BLaER1 treated with 17β-estradiol and CSF1 and Interleukin-3, amounts not matched to agents 10 nM and 100 nM (cell line): Measurements from ENCODE around the gene ASIC2.
"Not testable (repeated sequence)": the region's sequence is repeated elsewhere in the genome, so short reads cannot be mapped to it uniquely, and the experiment has no call there.

Experiments used
- H3K27ac ChIP-seq, 11 experiments: shearing (Covaris generic); formaldehyde crosslinking; 2 replicates each; pipeline ENCODE4 v1.8.1; 2022
- H3K27me3 ChIP-seq, 11 experiments: shearing (Covaris generic); formaldehyde crosslinking; 2 replicates each; pipeline ENCODE4 v1.8.1; 2022
- H3K36me3 ChIP-seq, 11 experiments: shearing (Covaris generic); formaldehyde crosslinking; 2 replicates each; pipeline ENCODE4 v1.8.1; 2022
- H3K4me1 ChIP-seq, 10 experiments: shearing (Covaris generic); formaldehyde crosslinking; 2 replicates each; pipeline ENCODE4 v1.8.1; 2022
- H3K4me2 ChIP-seq, 11 experiments: shearing (Covaris generic); formaldehyde crosslinking; 2 replicates each; pipeline ENCODE4 v1.8.1; 2022
- H3K4me3 ChIP-seq, 10 experiments: shearing (Covaris generic); formaldehyde crosslinking; 2 replicates each; pipeline ENCODE4 v1.8.1; 2022
- H3K9ac ChIP-seq, 11 experiments: shearing (Covaris generic); formaldehyde crosslinking; 2 replicates each; pipeline ENCODE4 v1.8.1; 2022
- H3K9me3 ChIP-seq, 11 experiments: shearing (Covaris generic); formaldehyde crosslinking; replicated peaks in 1 of 11; 2 replicates each; pipeline ENCODE4 v1.8.1; 2022
- H4K20me1 ChIP-seq, 11 experiments: shearing (Covaris generic); formaldehyde crosslinking; 2 replicates each; pipeline ENCODE4 v1.8.1; 2022
- Cebpa-rat ChIP-seq, 11 experiments: shearing (Covaris generic); IDR thresholded peaks; 2 replicates each; pipeline ENCODE4 v1.8.1; 2022

Gene ASIC2

GRCh38 chr17:32985050-32985756 is 307.9 kb downstream of the ASIC2 start:
- peaks cover 4 to 15% (median 9%) of the 10 kb centered on the region in 10 experiments; a peak in 12 of 20 replicates for H3K4me1 ChIP-seq
- no peaks in the 10 kb centered on the region for H3K27me3 ChIP-seq
- no peak overlapping the region for H3K4me2 ChIP-seq
- no peak overlapping the region for H3K4me3 ChIP-seq
- peaks cover 0 to 14% (median 0%) of the 10 kb centered on the region in 11 experiments; a peak in 1 of 22 replicates for H3K36me3 ChIP-seq
- peaks cover 71 to 94% (median 90%) of the 10 kb centered on the region in 11 experiments for H3K9me3 ChIP-seq
- no peaks in the 10 kb centered on the region for H4K20me1 ChIP-seq
- no peak overlapping the region for H3K27ac ChIP-seq
- H3K9ac ChIP-seq, result no peak overlapping the region
- TF ChIP-seq Cebpa-rat (IDR thresholded peaks at IDR 0.05), result no peak

GRCh38 chr17:32981611-32982010 is 311.5 kb downstream of the ASIC2 start:
- not testable (repeated sequence) for H3K4me1 ChIP-seq, H3K27me3 ChIP-seq, H3K36me3 ChIP-seq, H3K4me3 ChIP-seq, H3K9ac ChIP-seq, H3K4me2 ChIP-seq, H4K20me1 ChIP-seq, H3K27ac ChIP-seq
- peaks cover 46 to 62% (median 57%) of the 10 kb centered on the region in 11 experiments for H3K9me3 ChIP-seq

GRCh38 chr17:32980230-32980629 is 312.9 kb downstream of the ASIC2 start:
- no peaks in the 10 kb centered on the region for H3K27me3 ChIP-seq
- TF ChIP-seq Cebpa-rat (IDR thresholded peaks at IDR 0.05), result no peak
- no peaks in the 10 kb centered on the region for H4K20me1 ChIP-seq
- H3K9ac ChIP-seq, result no peak overlapping the region
- H3K4me1 ChIP-seq, result peaks cover 0 to 8% (median 0%) of the 10 kb centered on the region in 10 experiments; a peak in 1 of 20 replicates
- H3K27ac ChIP-seq, result no peak overlapping the region
- H3K4me2 ChIP-seq, result no peak overlapping the region
- no peak overlapping the region for H3K4me3 ChIP-seq
- H3K36me3 ChIP-seq, result peaks cover 0 to 9% (median 0%) of the 10 kb centered on the region in 11 experiments; a peak in 1 of 22 replicates
- peaks cover 33 to 49% (median 46%) of the 10 kb centered on the region in 11 experiments for H3K9me3 ChIP-seq

- no peak overlapping the region for H3K9ac ChIP-seq
Measured at GRCh38 chr17:32976605-32977004, 316.5 kb downstream of the ASIC2 start.

GRCh38 chr17:32976131-32976530 is 317.0 kb downstream of the ASIC2 start:
- Histone ChIP-seq H3K9ac (no peak overlapping the region), H3K36me3 (peaks cover 0 to 1% (median 0%) of the 10 kb centered on the region in 11 experiments; a peak in 1 of 22 replicates), H3K27me3 (no peaks in the 10 kb centered on the region), H3K4me1 (peaks cover 2 to 11% (median 4%) of the 10 kb centered on the region in 10 experiments; a peak in 11 of 20 replicates), H3K4me3 (no peak overlapping the region), H3K27ac (no peak overlapping the region), H4K20me1 (no peaks in the 10 kb centered on the region), H3K4me2 (no peak overlapping the region), H3K9me3 (peaks cover 5 to 8% (median 7%) of the 10 kb centered on the region in 11 experiments)
- TF ChIP-seq Cebpa-rat (IDR thresholded peaks at IDR 0.05), result no peak

More at GRCh38 chr17:32976605-32977004, 316.5 kb downstream of the ASIC2 start:
- H4K20me1 ChIP-seq, result no peaks in the 10 kb centered on the region
- H3K4me2 ChIP-seq, result no peak overlapping the region
- peaks cover 10 to 13% (median 12%) of the 10 kb centered on the region in 11 experiments for H3K9me3 ChIP-seq
- H3K27me3 ChIP-seq, result no peaks in the 10 kb centered on the region
- no peak overlapping the region for H3K4me3 ChIP-seq
- H3K4me1 ChIP-seq, result peaks cover 0 to 8% (median 0%) of the 10 kb centered on the region in 10 experiments; a peak in 3 of 20 replicates
- H3K27ac ChIP-seq, result no peak overlapping the region
- no peak for TF ChIP-seq Cebpa-rat (IDR thresholded peaks at IDR 0.05)
- peaks cover 0 to 6% (median 0%) of the 10 kb centered on the region in 11 experiments; a peak in 1 of 22 replicates for H3K36me3 ChIP-seq

GRCh38 chr17:32971171-32971570 is 321.9 kb downstream of the ASIC2 start:
- Histone ChIP-seq H3K4me1 (peaks cover 3 to 12% (median 10%) of the 10 kb centered on the region in 10 experiments; a peak in 11 of 20 replicates), H3K4me2 (peak overlapping the region in 6 of 11 experiments; percentile 7 to 48 (median 28); a peak in 5 of 22 replicates), H3K27ac (no peak overlapping the region), H3K9ac (no peak overlapping the region), H4K20me1 (no peaks in the 10 kb centered on the region), H3K4me3 (no peak overlapping the region), H3K27me3 (no peaks in the 10 kb centered on the region), H3K9me3 (no peaks in the 10 kb centered on the region), H3K36me3 (no peaks in the 10 kb centered on the region)
- TF ChIP-seq Cebpa-rat (IDR thresholded peaks at IDR 0.05), result no peak

GRCh38 chr17:32970281-32970680 is 322.8 kb downstream of the ASIC2 start:
- Histone ChIP-seq H3K36me3 (no peaks in the 10 kb centered on the region), H3K9me3 (peaks cover 0 to under 1% (median 0%) of the 10 kb centered on the region in 11 experiments; a peak in 1 of 22 replicates), H3K27me3 (no peaks in the 10 kb centered on the region), H3K27ac (no peak overlapping the region), H3K4me3 (no peak overlapping the region), H3K4me1 (peaks cover 3 to 11% (median 9%) of the 10 kb centered on the region in 10 experiments; a peak in 11 of 20 replicates), H3K9ac (no peak overlapping the region), H3K4me2 (no peak overlapping the region), H4K20me1 (no peaks in the 10 kb centered on the region)
- TF ChIP-seq Cebpa-rat (IDR thresholded peaks at IDR 0.05), result no peak

- H3K4me2 ChIP-seq, H3K27ac ChIP-seq, H3K9ac ChIP-seq, H4K20me1 ChIP-seq, H3K4me3 ChIP-seq, H3K36me3 ChIP-seq, H3K9me3 ChIP-seq, H3K27me3 ChIP-seq: not testable (repeated sequence)
- peaks cover 3 to 11% (median 9%) of the 10 kb centered on the region in 10 experiments; a peak in 11 of 20 replicates for H3K4me1 ChIP-seq
Measured at GRCh38 chr17:32969231-32969630, 323.9 kb downstream of the ASIC2 start.

- no peak for TF ChIP-seq Cebpa-rat (IDR thresholded peaks at IDR 0.05)
Measured at GRCh38 chr17:32964541-32964940, 328.6 kb downstream of the ASIC2 start.

More at GRCh38 chr17:32964541-32964940, 328.6 kb downstream of the ASIC2 start:
- no peaks in the 10 kb centered on the region for H3K36me3 ChIP-seq
- no peaks in the 10 kb centered on the region for H4K20me1 ChIP-seq
- peaks cover 0 to 4% (median 0%) of the 10 kb centered on the region in 11 experiments; a peak in 3 of 22 replicates for H3K9me3 ChIP-seq
- H3K4me3 ChIP-seq, result no peak overlapping the region
- H3K4me1 ChIP-seq, result no peaks in the 10 kb centered on the region
- no peaks in the 10 kb centered on the region for H3K27me3 ChIP-seq
- no peak overlapping the region for H3K27ac ChIP-seq
- H3K9ac ChIP-seq, result no peak overlapping the region
- H3K4me2 ChIP-seq, result no peak overlapping the region
